GM23338 (cell line): ENCODE measurements around the gene PRPF31. TPM values are rescaled to one million over a fixed set of nuclear protein-coding genes. Genes with fewer than 3 reads are reported as not detected.

Experiments
- ATAC-seq: fragments of 200-7000 bp; cut with Tn5 transposase; 3 replicates; pipeline ENCODE4 v1.9.1; 2020
- DNase-seq: peaks from one replicate; pipeline ENCODE4 v3.0.0-alpha.2; 2015; ENCODE audit warnings: low spot score
- H2AFZ ChIP-seq: fragments of 200-600 bp; sonication (generic); 2 replicates; pipeline ENCODE4 v1.8.0; 2016; ENCODE audit warnings: antibody characterized with exemption, mild to moderate bottlenecking, moderate library complexity
- H3F3A ChIP-seq: fragments of 200-600 bp; sonication (generic); replicated peaks from 2 replicates; pipeline ENCODE4 v1.8.0; 2017; ENCODE audit warnings: antibody characterized with exemption, mixed run types, low read depth
- H3K27ac ChIP-seq: fragments of 200-600 bp; sonication (generic); 2 replicates; pipeline ENCODE4 v1.6.1; 2016; ENCODE audit warnings: low read depth
- H3K27me3 ChIP-seq: fragments of 200-600 bp; sonication (generic); 2 replicates; pipeline ENCODE4 v1.8.0; 2016; ENCODE audit warnings: mild to moderate bottlenecking, mixed run types, moderate library complexity; ENCODE audit not compliant: insufficient read depth
- H3K36me3 ChIP-seq: fragments of 200-600 bp; sonication (generic); 2 replicates; pipeline ENCODE4 v1.8.0; 2016; ENCODE audit warnings: mild to moderate bottlenecking; ENCODE audit not compliant: insufficient read depth
- H3K4me1 ChIP-seq: fragments of 200-600 bp; sonication (generic); 2 replicates; pipeline ENCODE4 v1.8.0; 2016; ENCODE audit warnings: mild to moderate bottlenecking, moderate library complexity; ENCODE audit not compliant: insufficient read depth
- H3K4me2 ChIP-seq: fragments of 200-600 bp; sonication (generic); 2 replicates; pipeline ENCODE4 v1.7.1; 2017; ENCODE audit warnings: mixed run types
- H3K4me3 ChIP-seq: fragments of 200-600 bp; sonication (generic); 2 replicates; pipeline ENCODE4 v1.6.1; 2016; ENCODE audit warnings: mixed run types
- H3K79me2 ChIP-seq: fragments of 200-600 bp; sonication (generic); replicated peaks from 2 replicates; pipeline ENCODE4 v1.8.0; 2017; ENCODE audit warnings: mild to moderate bottlenecking; ENCODE audit not compliant: insufficient read depth
- H3K9me2 ChIP-seq: fragments of 200-600 bp; sonication (generic); 2 replicates; pipeline ENCODE4 v1.8.0; 2017; ENCODE audit not compliant: insufficient read depth
- H4K20me1 ChIP-seq: fragments of 200-600 bp; sonication (generic); replicated peaks from 2 replicates; pipeline ENCODE4 v1.8.0; 2017; ENCODE audit warnings: mild to moderate bottlenecking; ENCODE audit not compliant: insufficient read depth
- H3K27ac Mint-ChIP-seq: 2 replicates; pipeline ENCODE4 v1.8.0; 2020; ENCODE audit warnings: inconsistent platforms, mild to moderate bottlenecking, moderate library complexity, mixed read lengths
- H3K27me3 Mint-ChIP-seq: 3 replicates; pipeline ENCODE4 v1.8.0; 2022; ENCODE audit warnings: low read depth, mild to moderate bottlenecking, moderate library complexity, mixed read lengths, inconsistent platforms; ENCODE audit not compliant: insufficient read depth, poor library complexity
- H3K36me3 Mint-ChIP-seq: 3 replicates; pipeline ENCODE4 v1.8.0; 2021; ENCODE audit warnings: low read depth, mild to moderate bottlenecking, inconsistent platforms, moderate library complexity, mixed read lengths
- H3K4me1 Mint-ChIP-seq: 3 replicates; pipeline ENCODE4 v1.8.0; 2020; ENCODE audit warnings: mild to moderate bottlenecking, inconsistent platforms, mixed read lengths
- H3K4me3 Mint-ChIP-seq: 3 replicates; pipeline ENCODE4 v1.8.0; 2021; ENCODE audit warnings: moderate library complexity, mild to moderate bottlenecking, inconsistent platforms, mixed read lengths
- H3K9me3 Mint-ChIP-seq: 3 replicates; pipeline ENCODE4 v1.8.0; 2020; ENCODE audit warnings: moderate library complexity, mild to moderate bottlenecking, inconsistent platforms, mixed read lengths
- CREB1 ChIP-seq: fragments of 250-450 bp; sonication (Bioruptor Pico); IDR thresholded peaks from 2 replicates; pipeline ENCODE4 v1.5.0; 2020; ENCODE audit warnings: low read depth, mild to moderate bottlenecking, moderate library complexity
- CTCF ChIP-seq, 2 experiments: fragments of 200-600 bp in 1 of 2; sonication (generic) in 1 of 2; conservative IDR thresholded peaks; 2 replicates each; pipeline versions ENCODE4 v1.5.1 to v1.6.1; 2016 to 2017; ENCODE audit warnings: antibody characterized with exemption in 2 of 2, low read depth in 2 of 2, mild to moderate bottlenecking in 2 of 2, moderate library complexity in 1 of 2
- ETS1 ChIP-seq: IDR thresholded peaks from 2 replicates; pipeline ENCODE4 v1.6.1; 2016; ENCODE audit warnings: antibody characterized with exemption
- POLR2AphosphoS5 ChIP-seq: IDR thresholded peaks from 2 replicates; pipeline ENCODE4 v1.6.1; 2016; ENCODE audit warnings: antibody characterized with exemption, low read depth
- STAT1 ChIP-seq: IDR thresholded peaks from one replicate; pipeline ENCODE4 v1.6.1; 2016; ENCODE audit warnings: antibody characterized with exemption; ENCODE audit not compliant: unreplicated experiment
- ZNF462 ChIP-seq: fragments of 250-450 bp; sonication (Bioruptor Pico); IDR thresholded peaks from 2 replicates; pipeline ENCODE4 v1.5.0; 2020; ENCODE audit warnings: mild to moderate bottlenecking, moderate library complexity
- polyA plus RNA-seq: library from polyadenylated mRNA; unstranded; fragments of >200 nt; fragmentation: Nextera tagmentation; extraction: Ambion mirVana; gene quantifications from 2 replicates; pipeline ENCODE4 v1.2.1, GENCODE V29; 2016
- total RNA-seq: library from RNA; depleted of rRNA; stranded (reverse); fragments of >200 nt; shearing (Covaris generic); gene quantifications from 2 replicates; pipeline ENCODE4 v1.2.3, GENCODE V29; 2014

The PRPF31 gene
- total and polyA plus RNA-seq, 2 experiments from 2014 or later = 83.3 to 94.2 TPM

- no peak within 1 kb of the TSS for H2AFZ ChIP-seq
- H3K4me2 ChIP-seq = peak within 1 kb of the TSS; percentile 80
- H3K4me1 ChIP-seq = peaks cover 2% of the 10 kb centered on the region; the same call in 1 of the 2 replicates
- H3K27me3 ChIP-seq = no peaks in the 10 kb centered on the region
- H3K4me3 ChIP-seq = peak within 1 kb of the TSS; percentile 53
- Mint-ChIP-seq H3K27me3 (peaks cover 24% of the 10 kb centered on the region), H3K27ac (peak within 1 kb of the TSS; percentile 90), H3K4me3 (peak within 1 kb of the TSS; percentile 84), H3K9me3 (no peaks in the 10 kb centered on the region; the same call in 1 of the 3 replicates), H3K4me1 (peaks cover 12% of the 10 kb centered on the region), H3K36me3 (peaks cover 10% of the 10 kb centered on the region)
- no peaks in the 10 kb centered on the region for H3K79me2 ChIP-seq
- no peaks in the 10 kb centered on the region for H3K9me2 ChIP-seq
- no peaks in the 10 kb centered on the region for H4K20me1 ChIP-seq
- H3K36me3 ChIP-seq = peaks cover 9% of the 10 kb centered on the region; the same call in 1 of the 2 replicates
- peak within 1 kb of the TSS; percentile 73 for H3K27ac ChIP-seq
- DNase-seq (peak; percentile 97), ATAC-seq (peak; percentile 90)
- H3F3A ChIP-seq = peaks cover 13% of the 10 kb centered on the region
- TF ChIP-seq STAT1 (no peak), POLR2AphosphoS5 (peak; percentile 58), ZNF462 (CRISPR knock-in tag) (0 out of 2 replicates have a peak, but pooled peaks have one; percentile 19), CTCF (conservative IDR thresholded peaks at IDR 0.05; ENCODE audit: low read depth in 2 of 2) (peak; percentile 39 to 51), CREB1 (CRISPR knock-in tag) (no peak), ETS1 (peak; percentile 78)
Measured at GRCh38 chr19:54172471-54173358, 57.2 kb downstream of the PRPF31 start, which contains the start of gene TMC4. Gene TMC4 (minus strand): TSS chr19:54173160. CDS start chr19:54173117, 43 bp downstream.
